Activated CD8-positive, alpha-beta memory T cell treated with anti-CD3 and anti-CD28 coated beads for 36 hours (primary cell): ENCODE results near the gene AASDH. TPM values are rescaled to one million over a fixed set of nuclear protein-coding genes. Genes with fewer than 3 reads are reported as not detected.

Source experiments
- CTCF ChIA-PET: fragments of 350-600 bp; sonication (Branson Sonifier 250); formaldehyde crosslinking; loops from one replicate; lab custom pipeline; 2021; ENCODE audit warnings: antibody characterized with exemption; lab: Charles Lee
- POLR2A ChIA-PET: fragments of 350-600 bp; sonication (Branson Sonifier 250); formaldehyde crosslinking; loops from one replicate; lab custom pipeline; 2021; ENCODE audit warnings: antibody characterized with exemption; lab: Charles Lee
- total RNA-seq, 2 experiments: library from RNA; stranded (reverse); gene quantifications; one replicate each; pipeline ENCODE4 v1.2.3, GENCODE V29; 2021

The AASDH gene
- total RNA-seq, 2 experiments from 2014 or later = 10.5 to 12.0 TPM

DNA sequence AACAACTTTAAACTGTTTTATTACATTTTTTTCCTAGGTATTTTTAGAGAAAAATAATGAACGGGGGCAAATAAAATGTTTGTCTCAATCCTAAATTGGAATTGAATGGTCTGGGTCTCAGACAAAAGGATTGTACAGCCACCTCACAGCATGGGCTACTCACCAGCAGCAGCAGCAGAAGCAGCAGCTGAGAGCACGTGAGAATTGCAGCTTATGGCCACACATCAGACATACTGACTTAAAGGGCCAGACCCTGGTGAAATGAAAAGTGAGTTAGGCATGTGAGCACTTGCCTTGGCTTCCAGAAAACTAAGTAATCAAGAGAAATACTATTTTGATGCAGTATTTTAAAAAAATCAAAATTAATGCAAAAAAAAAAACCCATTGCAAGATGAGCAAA, 56.6 kb downstream of the AASDH start:
- POLR2A ChIA-PET = no interaction called here
- CTCF ChIA-PET = interaction anchor here (0.6 kb wide), 1 partner anchor 145 kb away, joined by 4 read pairs; no protein-coding TSS in a partner anchor

DNA sequence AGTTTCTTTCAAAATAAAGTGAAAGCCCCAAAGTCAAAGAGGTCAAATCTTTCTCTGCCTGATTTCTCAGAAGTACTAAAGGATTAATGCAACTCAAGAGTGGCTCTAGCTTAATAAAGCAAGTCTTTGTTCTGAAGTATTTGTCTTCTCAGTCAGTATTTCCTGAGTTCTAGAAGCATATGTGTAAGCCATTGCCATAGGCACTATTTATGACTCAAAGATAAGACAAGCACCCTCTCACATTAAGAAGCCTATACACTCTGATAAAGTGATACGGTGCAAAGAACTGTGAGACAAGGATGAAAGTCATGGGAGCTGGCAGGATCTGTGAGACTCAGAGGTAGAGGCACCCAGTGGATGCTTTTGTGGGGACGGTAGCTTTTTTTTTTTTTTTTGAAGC, 60.9 kb downstream of the AASDH start:
- POLR2A ChIA-PET = no interaction called here
- CTCF ChIA-PET = no interaction called here

DNA sequence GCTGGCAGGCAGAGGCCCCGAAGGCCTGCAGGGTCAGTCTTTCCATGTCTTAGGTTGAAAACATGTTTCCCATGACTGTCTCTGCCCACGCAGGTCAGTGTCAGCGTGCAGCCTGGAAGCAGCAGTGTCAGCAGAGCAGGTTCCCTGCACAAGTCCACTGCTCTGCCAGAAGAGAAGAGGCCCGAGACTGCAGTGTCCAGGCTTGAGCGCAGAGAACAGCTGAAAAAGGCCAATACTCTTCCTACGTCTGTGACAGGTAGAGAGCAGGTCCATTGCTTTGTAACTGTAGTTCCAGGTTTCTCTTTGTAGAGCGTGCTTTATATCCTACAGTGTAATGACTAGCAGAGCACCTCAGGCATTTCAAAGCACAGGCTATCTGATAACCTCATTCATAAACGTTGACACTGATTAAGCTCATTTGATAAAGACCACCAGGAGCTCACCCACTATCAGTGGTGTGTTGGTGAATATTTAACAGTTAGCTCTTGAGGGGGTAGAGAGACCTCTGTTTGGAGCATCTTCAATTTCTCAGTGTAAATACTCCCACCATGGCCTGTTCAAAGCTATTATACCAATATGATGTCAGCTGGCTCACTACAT, 63.2 kb downstream of the AASDH start:
- ChIA-PET CTCF (no interaction called here), POLR2A (no interaction called here)

DNA sequence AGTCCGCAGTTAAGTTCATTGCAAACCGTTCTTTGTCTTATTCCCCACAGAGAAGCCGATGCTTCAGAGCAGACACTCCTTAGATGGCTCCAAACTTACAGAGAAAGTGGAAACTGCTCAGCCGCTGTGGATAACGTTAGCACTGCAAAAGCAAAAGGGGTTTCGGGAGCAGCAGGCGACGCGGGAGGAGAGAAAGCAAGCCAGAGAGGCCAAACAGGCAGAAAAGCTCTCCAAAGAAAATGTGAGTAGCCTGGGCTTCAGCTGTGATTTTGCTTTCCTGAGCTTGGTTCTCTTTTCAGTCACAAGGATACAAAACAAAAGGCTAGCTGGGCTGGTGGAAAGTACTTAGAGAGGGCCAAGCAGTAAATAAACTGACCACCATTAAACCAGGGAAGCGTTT, 64.0 kb downstream of the AASDH start:
- ChIA-PET CTCF (no interaction called here), POLR2A (no interaction called here)

DNA sequence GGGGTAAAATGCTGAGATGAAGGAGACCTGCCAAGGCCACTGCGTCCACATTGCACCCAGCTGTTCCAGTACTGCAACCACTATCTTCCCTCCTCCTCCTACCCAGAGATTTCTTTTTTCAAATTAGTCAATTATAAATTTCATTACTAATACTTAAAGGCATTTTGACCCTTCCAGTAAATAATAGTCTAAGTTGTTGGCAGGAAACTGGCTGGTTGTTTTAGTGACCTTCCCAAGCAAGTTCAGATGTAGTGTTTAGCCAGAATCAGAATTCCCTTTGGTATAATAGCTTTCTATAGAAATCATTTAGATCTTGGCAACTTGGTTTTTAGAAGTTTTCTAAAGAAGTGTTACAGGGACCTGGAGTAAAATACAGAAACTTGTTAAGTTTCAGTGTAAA, 66.0 kb downstream of the AASDH start:
- ChIA-PET POLR2A (interaction anchor here (0.6 kb wide), 1 partner anchor 478 kb away, joined by 3 read pairs; no protein-coding TSS in a partner anchor), CTCF (no interaction called here)

DNA sequence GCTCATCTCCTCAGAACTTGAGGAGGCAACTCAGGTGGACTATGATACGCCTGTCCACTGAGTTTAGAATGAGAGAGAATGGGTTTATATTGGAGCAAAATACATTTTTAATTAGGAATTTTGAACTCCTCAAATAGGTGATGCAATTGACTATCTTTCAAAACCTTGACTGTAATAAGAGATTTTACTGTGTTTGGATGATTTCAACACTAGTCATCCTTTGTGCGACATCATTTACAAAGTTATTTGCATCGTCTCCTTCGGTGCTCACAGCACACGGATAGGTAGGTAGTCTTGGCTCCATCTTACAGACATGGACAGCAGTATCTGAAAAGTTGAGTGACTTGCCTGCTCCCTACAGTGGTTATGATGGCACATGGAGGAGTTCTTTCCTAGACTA, 67.0 kb downstream of the AASDH start:
- POLR2A ChIA-PET = no interaction called here
- CTCF ChIA-PET = no interaction called here

DNA sequence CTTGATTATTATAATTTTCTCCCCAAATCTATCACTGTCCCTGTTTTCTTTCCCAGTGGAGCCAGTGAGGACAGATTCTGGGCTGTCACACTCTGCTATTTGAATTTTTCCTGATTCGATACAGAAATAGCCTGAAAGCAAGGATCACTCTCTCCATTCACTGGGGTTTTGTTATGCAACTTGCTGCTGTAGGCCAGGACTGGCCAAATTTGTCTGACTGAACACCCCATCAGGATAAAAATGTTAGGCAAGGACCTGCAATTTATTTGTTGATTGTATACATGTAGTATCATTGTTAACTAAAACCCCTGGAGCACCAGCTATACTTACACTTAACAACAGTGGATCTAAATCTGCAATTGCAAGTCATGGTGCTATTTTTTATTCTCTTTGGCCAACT, 68.7 kb downstream of the AASDH start:
- CTCF ChIA-PET = no interaction called here
- POLR2A ChIA-PET = no interaction called here

DNA sequence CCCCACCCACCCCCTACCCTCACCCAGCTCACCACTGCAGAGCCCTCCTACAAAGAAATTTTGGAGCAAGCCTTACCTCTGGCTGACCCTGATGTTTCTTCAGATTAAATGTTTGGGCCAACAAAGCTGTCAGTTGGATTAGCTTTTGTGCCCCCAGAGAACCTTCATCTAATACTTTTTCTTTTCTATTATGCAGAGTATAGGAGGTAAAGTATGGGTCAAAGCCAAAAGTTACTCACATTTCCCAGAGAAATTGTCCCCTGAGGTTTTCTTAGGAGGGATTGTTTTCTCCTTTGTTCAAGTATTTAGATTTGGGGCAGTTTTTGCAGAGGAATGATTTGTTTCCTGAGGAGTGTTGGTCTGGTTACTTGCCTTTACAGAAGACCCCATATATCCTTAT, 69.5 kb downstream of the AASDH start:
- POLR2A ChIA-PET = no interaction called here

DNA sequence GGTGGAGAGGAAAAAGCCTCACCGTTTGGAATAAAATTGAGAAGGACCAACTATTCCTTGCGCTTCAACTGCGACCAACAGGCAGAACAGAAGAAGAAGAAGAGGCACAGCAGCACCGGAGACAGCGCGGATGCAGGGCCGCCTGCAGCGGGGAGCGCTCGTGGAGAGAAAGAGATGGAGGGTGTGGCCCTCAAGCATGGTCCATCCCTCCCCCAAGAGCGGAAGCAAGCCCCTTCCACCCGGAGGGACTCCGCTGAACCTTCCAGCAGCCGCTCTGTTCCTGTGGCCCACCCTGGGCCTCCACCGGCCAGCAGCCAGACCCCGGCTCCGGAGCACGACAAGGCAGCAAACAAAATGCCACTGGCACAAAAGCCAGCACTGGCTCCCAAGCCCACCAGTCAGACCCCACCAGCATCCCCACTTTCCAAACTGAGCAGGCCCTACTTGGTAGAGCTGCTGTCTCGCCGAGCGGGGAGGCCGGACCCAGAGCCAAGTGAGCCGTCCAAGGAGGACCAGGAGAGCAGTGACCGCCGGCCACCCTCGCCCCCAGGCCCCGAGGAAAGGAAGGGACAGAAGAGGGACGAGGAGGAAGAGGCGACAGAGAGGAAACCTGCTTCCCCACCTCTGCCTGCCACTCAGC, 71.2 kb downstream of the AASDH start:
- POLR2A ChIA-PET = no interaction called here
- CTCF ChIA-PET = no interaction called here

More for the DNA sequence above, 69.5 kb downstream of the AASDH start:
- CTCF ChIA-PET = no interaction called here

DNA sequence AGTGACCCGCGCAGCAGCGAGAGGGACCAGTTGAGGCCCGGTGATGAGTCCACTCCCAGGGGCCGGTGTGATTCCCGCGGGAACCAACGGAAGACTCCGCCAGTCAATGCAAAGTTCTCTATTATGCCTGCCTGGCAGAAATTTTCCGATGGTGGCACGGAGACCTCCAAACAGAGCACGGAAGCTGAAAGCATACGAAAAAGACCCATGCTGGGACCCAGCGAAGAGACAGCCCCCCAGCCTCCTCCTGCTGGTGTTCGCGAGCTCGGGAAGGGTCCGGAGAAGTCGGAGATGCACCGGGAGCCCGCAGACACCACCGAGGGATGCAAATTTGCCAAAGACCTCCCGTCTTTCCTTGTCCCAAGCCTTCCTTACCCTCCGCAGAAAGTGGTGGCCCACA, 71.7 kb downstream of the AASDH start:
- CTCF ChIA-PET = no interaction called here
- POLR2A ChIA-PET = no interaction called here

DNA sequence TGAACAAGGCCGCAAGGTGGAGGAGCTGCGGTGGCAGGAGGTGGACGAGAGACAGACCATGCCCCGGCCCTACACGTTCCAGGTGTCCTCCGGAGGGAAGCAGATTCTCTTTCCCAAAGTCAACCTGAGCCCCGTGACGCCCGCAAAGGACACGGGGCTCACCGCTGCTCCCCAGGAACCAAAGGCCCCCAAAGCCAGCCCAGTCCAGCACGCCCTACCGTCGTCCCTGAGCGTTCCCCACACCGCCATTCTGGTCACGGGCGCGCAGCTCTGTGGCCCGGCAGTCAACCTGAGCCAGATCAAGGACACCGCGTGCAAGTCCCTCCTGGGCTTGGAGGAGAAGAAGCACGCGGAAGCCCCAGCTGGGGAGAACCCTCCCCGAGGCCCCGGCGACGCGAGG, 72.2 kb downstream of the AASDH start:
- CTCF ChIA-PET = no interaction called here
- POLR2A ChIA-PET = no interaction called here

DNA sequence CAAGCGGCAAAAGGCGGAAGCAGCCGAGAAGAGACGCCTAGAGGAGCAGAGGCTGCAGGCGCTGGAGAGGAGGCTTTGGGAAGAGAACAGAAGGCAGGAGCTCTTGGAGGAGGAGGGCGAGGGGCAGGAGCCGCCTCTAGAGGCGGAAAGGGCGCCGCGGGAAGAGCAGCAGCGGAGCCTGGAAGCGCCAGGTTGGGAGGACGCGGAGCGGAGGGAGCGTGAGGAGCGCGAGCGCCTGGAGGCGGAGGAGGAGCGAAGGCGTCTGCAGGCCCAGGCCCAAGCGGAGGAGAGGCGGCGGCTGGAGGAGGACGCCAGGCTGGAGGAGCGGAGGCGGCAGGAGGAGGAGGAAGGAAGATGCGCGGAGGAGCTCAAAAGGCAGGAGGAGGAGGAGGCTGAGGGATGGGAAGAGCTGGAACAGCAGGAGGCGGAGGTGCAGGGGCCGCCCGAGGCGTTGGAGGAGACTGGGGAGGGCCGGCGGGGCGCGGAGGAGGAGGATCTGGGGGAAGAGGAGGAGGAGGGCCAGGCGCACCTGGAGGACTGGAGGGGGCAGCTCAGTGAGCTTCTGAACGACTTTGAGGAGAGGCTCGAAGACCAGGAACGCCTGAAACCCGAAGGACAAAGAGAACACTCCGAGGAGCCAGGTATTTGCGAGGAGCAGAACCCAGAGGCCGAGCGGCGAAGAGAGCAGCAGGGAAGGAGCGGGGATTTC, 72.9 kb downstream of the AASDH start:
- ChIA-PET POLR2A (no interaction called here), CTCF (no interaction called here)

DNA sequence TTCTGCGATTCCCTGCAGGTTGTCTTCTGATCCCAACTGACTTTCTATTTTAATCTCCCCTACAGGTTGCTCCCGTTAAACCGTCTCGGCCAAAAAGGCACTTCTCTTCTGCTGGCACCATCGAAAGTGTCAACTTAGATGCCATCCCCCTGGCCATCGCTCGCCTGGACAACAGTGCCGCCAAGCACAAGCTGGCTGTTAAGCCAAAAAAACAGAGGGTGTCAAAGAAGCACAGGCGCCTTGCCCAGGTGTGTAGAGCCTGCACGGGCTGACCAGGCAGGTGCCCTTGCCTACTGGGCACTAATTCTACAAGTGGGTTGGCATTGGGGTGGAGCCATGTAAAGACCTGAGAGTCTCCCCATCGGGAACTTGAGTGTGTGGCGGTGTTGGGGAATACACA, 74.2 kb downstream of the AASDH start:
- ChIA-PET POLR2A (no interaction called here), CTCF (no interaction called here)

DNA sequence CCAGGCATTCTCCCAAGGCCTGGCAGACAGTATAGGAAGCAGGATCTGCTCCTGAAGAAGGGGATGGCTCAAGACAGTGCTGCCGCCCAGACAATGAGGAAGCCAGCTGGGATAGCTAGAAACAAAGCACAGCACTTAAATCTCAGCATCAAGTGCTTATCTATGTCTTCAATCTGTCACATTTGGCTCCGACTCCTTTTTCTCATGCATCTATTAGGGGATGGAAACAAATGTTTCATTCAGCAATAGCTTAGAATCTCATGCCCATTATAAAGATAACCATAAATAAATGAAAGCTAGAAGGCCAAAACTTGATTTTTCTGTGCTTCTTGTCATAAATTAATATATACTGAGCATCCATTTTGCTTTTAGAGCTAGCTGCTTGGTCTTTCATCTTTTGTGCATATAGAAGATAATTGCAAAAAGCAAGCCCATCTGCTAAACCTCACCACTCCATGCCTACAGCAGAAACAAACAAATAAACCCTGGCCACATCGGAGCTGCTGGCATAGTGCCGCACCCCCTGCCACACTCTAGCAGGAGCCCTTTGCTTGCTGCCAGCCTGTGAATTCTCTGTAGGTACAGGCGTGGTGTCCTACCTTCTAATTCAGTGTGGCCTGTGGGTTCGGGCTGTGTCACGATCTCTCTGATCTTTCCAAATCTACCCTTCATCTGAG, 75.9 kb downstream of the AASDH start:
- CTCF ChIA-PET = no interaction called here
- POLR2A ChIA-PET = no interaction called here

DNA sequence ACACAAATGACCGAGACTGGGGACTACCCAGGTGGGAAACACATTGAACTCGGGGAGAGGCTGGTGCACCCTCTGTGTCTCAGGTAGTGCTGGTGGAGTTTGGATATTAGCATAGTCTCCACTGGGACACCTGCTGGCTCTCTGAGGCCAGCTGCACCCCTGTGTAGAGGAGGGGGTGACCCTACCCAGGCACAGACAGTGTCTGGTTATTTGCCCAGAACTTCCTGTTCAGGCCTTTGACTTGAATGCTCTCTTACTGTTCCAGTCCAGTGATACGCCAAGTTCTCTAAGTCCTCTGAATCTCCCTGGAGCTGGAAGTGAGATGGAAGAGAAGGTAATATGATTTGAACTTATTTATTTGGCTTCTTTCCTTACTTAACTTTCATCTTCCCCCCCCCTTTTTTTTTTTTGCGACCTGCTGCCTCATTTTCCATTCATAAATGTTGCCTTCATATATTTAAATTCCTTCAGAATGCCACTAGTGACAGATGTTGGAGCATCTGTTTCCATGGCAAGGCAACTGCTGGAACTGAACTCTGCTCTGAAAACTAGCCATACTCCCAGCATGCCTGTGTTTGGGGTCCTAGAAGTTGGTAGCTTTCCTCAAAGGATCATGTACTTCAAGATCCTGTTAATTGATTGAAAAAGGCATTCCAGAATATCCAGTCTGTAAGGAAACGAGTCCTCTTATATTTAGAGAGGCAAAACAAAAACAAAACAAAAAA, 76.7 kb downstream of the AASDH start:
- POLR2A ChIA-PET = no interaction called here
- CTCF ChIA-PET = interaction anchor here (1.0 kb wide), 1 partner anchor 362 kb away, joined by 3 read pairs; the partner anchor contains the start of gene CEP135

DNA sequence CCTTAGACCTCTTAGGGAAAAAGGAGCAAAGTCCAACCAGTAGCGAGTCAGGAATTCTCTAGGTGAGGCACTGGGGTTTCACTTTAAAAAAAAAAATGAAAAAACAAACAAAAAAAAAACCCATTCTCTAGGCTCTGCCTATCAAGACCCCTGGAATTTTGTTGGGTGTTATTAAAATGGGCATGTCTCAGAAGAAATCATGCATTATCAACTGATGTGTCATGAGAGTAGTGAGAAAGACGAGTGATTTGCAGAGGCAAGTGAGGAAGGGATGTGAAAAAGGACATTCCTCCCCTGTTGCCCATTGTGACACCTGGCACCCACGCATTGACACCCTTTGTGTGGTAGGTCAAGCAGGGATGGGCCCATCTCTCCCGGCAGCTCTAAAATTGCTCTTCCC, 78.9 kb downstream of the AASDH start:
- POLR2A ChIA-PET = no interaction called here
- CTCF ChIA-PET = no interaction called here

DNA sequence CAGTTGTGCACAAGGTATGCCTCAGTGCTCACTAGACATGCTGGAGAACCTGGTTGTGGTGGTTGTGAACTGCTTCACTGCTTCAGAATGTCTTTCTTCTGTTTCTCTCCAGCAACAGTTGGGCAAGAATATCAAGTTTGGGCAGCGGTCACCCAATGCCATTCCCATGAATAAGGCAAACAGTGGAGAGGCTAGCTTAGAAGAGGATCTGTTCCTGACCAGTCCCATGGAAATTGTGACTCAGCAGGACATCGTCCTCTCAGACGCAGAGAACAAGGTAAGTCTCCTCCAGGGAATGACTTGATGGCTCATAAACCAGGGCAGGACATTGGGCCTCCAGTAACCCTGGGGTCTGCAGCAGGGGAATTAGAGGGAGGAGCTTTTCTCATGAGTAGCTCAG, 79.9 kb downstream of the AASDH start:
- ChIA-PET CTCF (no interaction called here), POLR2A (no interaction called here)

DNA sequence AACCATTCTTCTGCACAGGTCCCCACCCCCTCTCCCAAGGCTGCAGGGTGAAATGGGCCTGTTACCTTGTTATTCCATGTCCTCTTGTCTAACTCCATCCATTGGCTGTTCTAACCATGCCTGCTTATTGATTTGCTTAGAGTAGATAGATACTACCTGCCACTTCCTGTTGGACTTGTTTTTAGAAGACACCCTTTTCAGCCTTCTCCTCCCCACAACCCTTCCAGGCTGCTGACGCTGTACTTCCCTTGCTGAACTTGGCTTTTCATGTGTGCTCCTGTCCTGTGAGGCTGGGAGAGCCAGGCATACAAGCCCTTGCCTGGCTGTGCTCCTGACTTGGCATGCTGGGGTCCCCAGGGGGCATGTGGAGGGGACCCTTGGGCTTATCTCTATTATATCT, 81.9 kb downstream of the AASDH start:
- CTCF ChIA-PET = no interaction called here
- POLR2A ChIA-PET = no interaction called here

DNA sequence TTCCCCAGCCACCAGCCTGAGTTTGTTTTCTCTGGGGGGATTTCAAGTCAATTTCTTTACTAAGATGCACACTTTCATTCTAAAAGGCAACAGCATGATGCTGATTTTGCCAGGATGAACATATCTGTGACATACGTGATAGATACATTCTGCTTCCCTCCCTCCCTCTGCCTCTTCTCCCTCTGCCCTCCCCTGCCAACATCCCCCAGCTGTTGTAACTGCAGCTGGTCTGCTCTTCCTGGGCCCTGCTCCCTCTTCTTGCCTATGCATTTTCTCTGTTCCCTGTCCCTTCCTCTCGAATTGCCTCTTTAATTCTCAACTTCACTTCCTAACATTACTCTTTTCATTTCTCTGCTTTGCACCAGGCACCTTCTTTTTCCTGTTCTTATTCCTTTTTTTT, 83.4 kb downstream of the AASDH start:
- CTCF ChIA-PET = no interaction called here
- POLR2A ChIA-PET = no interaction called here

DNA sequence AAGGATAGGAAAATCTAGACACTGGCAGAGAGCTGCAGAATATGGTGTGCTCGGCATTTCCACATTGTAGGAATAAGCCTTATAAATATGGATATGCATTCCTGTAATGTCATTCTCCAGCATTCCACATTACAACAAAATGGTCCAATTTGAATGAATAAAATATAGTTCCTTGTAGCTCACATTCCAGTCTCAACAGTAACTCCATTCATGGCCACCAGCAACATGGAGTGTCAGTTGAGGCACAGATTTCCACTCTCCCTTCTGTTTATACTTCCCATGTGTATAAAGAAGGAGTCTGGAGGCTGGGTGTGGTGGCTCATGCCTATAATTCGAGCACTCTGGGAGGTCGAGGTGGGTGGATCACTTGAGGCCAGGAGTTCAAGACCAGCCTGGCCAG, 84.5 kb downstream of the AASDH start:
- CTCF ChIA-PET = no interaction called here
- POLR2A ChIA-PET = no interaction called here
